Neural progenitor cell (in vitro differentiated cells): ENCODE measurements around the gene STMP1. TPM values are rescaled to one million over a fixed set of nuclear protein-coding genes. Genes with fewer than 3 reads are reported as not detected.

Source experiments
- DNase-seq: peaks from one replicate; pipeline ENCODE4 v3.0.0-alpha.2; 2016; ENCODE audit warnings: low spot score
- H2AFZ ChIP-seq: fragments of 200-600 bp; sonication (generic); replicated peaks from 2 replicates; pipeline ENCODE4 v1.6.1; 2016; ENCODE audit warnings: antibody characterized with exemption
- H3F3A ChIP-seq: fragments of 200-600 bp; sonication (generic); 2 replicates; pipeline ENCODE4 v1.6.1; 2016; ENCODE audit warnings: antibody characterized with exemption, low read depth
- H3K27ac ChIP-seq: fragments of 200-600 bp; sonication (generic); 2 replicates; pipeline ENCODE4 v1.5.1; 2016; ENCODE audit warnings: mild to moderate bottlenecking
- H3K27me3 ChIP-seq: fragments of 200-600 bp; sonication (generic); 2 replicates; pipeline ENCODE4 v1.6.1; 2016; ENCODE audit warnings: mild to moderate bottlenecking, moderate library complexity
- H3K36me3 ChIP-seq: fragments of 200-600 bp; sonication (generic); 2 replicates; pipeline ENCODE4 v1.5.1; 2016
- H3K4me1 ChIP-seq: fragments of 200-600 bp; sonication (generic); 2 replicates; pipeline ENCODE4 v1.6.1; 2016; ENCODE audit warnings: mixed run types
- H3K4me2 ChIP-seq: fragments of 200-600 bp; sonication (generic); 2 replicates; pipeline ENCODE4 v1.6.1; 2016
- H3K4me3 ChIP-seq: fragments of 200-600 bp; sonication (generic); 2 replicates; pipeline ENCODE4 v1.5.1; 2016
- H3K79me2 ChIP-seq: fragments of 200-600 bp; sonication (generic); 2 replicates; pipeline ENCODE4 v1.6.1; 2016; ENCODE audit warnings: low read depth
- H3K9ac ChIP-seq: fragments of 200-600 bp; sonication (generic); 2 replicates; pipeline ENCODE4 v1.6.1; 2016
- H3K9me3 ChIP-seq: fragments of 200-600 bp; sonication (generic); 2 replicates; pipeline ENCODE4 v1.5.1; 2016; ENCODE audit warnings: low read depth
- H4K20me1 ChIP-seq: fragments of 200-600 bp; sonication (generic); 2 replicates; pipeline ENCODE4 v1.6.1; 2016; ENCODE audit warnings: low read depth
- H3K27ac Mint-ChIP-seq: 3 replicates; pipeline ENCODE4 v1.8.0; 2021; ENCODE audit warnings: mixed read lengths
- H3K27me3 Mint-ChIP-seq: 2 replicates; pipeline ENCODE4 v1.8.0; 2022; ENCODE audit warnings: low read depth, mild to moderate bottlenecking, inconsistent platforms, moderate library complexity, mixed read lengths; ENCODE audit not compliant: insufficient read depth
- H3K36me3 Mint-ChIP-seq: 3 replicates; pipeline ENCODE4 v1.8.0; 2021; ENCODE audit warnings: mixed read lengths
- H3K4me1 Mint-ChIP-seq: 3 replicates; pipeline ENCODE4 v1.8.0; 2021; ENCODE audit warnings: mixed read lengths
- H3K4me3 Mint-ChIP-seq: 3 replicates; pipeline ENCODE4 v1.8.0; 2021; ENCODE audit warnings: mild to moderate bottlenecking, moderate library complexity, mixed read lengths
- H3K9me3 Mint-ChIP-seq: 3 replicates; pipeline ENCODE4 v1.8.0; 2020; ENCODE audit warnings: mixed read lengths
- CTCF ChIP-seq: fragments of 200-600 bp; sonication (generic); IDR thresholded peaks from 2 replicates; pipeline ENCODE4 v1.5.1; 2017; ENCODE audit warnings: antibody characterized with exemption, mild to moderate bottlenecking
- EZH2 ChIP-seq: fragments of 200-600 bp; sonication (generic); IDR thresholded peaks from 2 replicates; pipeline ENCODE4 v1.6.1; 2017; ENCODE audit warnings: antibody characterized with exemption, mild to moderate bottlenecking, moderate library complexity
- EZH2phosphoT487 ChIP-seq: fragments of 200-600 bp; sonication (generic); IDR thresholded peaks from 2 replicates; pipeline ENCODE4 v1.6.1; 2017; ENCODE audit warnings: antibody characterized with exemption
- total RNA-seq: library from RNA; depleted of rRNA; stranded (reverse); fragments of >200 nt; gene quantifications from 2 replicates; pipeline ENCODE4 v1.2.3, GENCODE V29; 2015; ENCODE audit warnings: low replicate concordance

STMP1 gene
- total RNA-seq, 1 donor from 2014 or later = 30.4 TPM

DNA sequence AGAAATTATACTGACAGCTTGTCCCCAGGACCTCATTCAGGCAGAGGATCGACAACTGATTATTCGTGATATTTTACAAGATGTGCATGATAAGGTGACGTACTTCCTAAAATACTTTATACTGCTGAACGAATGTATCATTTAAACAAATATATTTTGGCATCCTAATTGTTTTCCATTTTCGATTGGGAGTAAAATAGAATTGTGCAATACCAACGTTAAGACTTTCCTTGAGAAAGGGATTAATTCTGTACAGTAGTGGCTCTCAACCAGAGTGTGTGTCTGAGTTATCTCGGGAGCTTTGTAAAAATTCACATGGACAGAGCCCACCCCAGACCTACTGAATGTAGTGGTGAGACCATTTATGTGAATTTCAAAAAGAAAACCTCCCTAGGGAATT is 43.8 kb upstream of the STMP1 start:
- H3K36me3 Mint-ChIP-seq = peaks cover 18% of the 10 kb centered on the region

GRCh38 chr7:135620447-135620846 is 41.9 kb upstream of the STMP1 start:
- no peaks in the 10 kb centered on the region for H4K20me1 ChIP-seq

More for the DNA sequence above, 43.8 kb upstream of the STMP1 start:
- Histone ChIP-seq H2AFZ (no peak overlapping the region), H3K4me3 (no peak overlapping the region), H3K9me3 (no peaks in the 10 kb centered on the region), H3F3A (peaks cover 30% of the 10 kb centered on the region), H3K27me3 (no peaks in the 10 kb centered on the region), H3K4me1 (no peaks in the 10 kb centered on the region), H3K9ac (no peak overlapping the region), H4K20me1 (no peaks in the 10 kb centered on the region), H3K79me2 (no peaks in the 10 kb centered on the region), H3K4me2 (no peak overlapping the region), H3K36me3 (peaks cover 57% of the 10 kb centered on the region), H3K27ac (no peak overlapping the region)
- TF ChIP-seq EZH2phosphoT487 = no peak
- TF ChIP-seq EZH2 = no peak
- TF ChIP-seq CTCF = no peak
- no peak overlapping the region for H3K4me3 Mint-ChIP-seq
- H3K9me3 Mint-ChIP-seq = no peaks in the 10 kb centered on the region
- no peaks in the 10 kb centered on the region for H3K27me3 Mint-ChIP-seq
- no peak for DNase-seq
- no peaks in the 10 kb centered on the region for H3K4me1 Mint-ChIP-seq
- no peak overlapping the region for H3K27ac Mint-ChIP-seq

GRCh38 chr7:135620980-135621850 is 41.1 kb upstream of the STMP1 start:
- H3K27ac Mint-ChIP-seq = no peak overlapping the region

More at GRCh38 chr7:135620447-135620846, 41.9 kb upstream of the STMP1 start:
- Mint-ChIP-seq H3K4me3 (no peak overlapping the region), H3K27ac (no peak overlapping the region), H3K36me3 (peaks cover 24% of the 10 kb centered on the region), H3K9me3 (no peaks in the 10 kb centered on the region), H3K27me3 (no peaks in the 10 kb centered on the region), H3K4me1 (no peaks in the 10 kb centered on the region)
- no peak for TF ChIP-seq EZH2
- TF ChIP-seq CTCF = no peak
- TF ChIP-seq EZH2phosphoT487 = no peak
- H3K79me2 ChIP-seq = no peaks in the 10 kb centered on the region
- H3K36me3 ChIP-seq = peaks cover 44% of the 10 kb centered on the region
- H3K4me3 ChIP-seq = no peak overlapping the region
- H3K27ac ChIP-seq = no peak overlapping the region
- no peak overlapping the region for H3K9ac ChIP-seq
- peaks cover 30% of the 10 kb centered on the region for H3F3A ChIP-seq
- H3K4me1 ChIP-seq = no peaks in the 10 kb centered on the region
- no peaks in the 10 kb centered on the region for H3K27me3 ChIP-seq
- no peaks in the 10 kb centered on the region for H3K9me3 ChIP-seq
- no peak for DNase-seq
- no peak overlapping the region for H2AFZ ChIP-seq
- H3K4me2 ChIP-seq = no peak overlapping the region

More at GRCh38 chr7:135620980-135621850, 41.1 kb upstream of the STMP1 start:
- H3K36me3 ChIP-seq = peaks cover 36% of the 10 kb centered on the region
- H3K4me3 ChIP-seq = no peak overlapping the region
- H3K27ac ChIP-seq = no peak overlapping the region
- Mint-ChIP-seq H3K4me1 (no peaks in the 10 kb centered on the region), H3K9me3 (no peaks in the 10 kb centered on the region), H3K27me3 (no peaks in the 10 kb centered on the region), H3K36me3 (peaks cover 25% of the 10 kb centered on the region), H3K4me3 (no peak overlapping the region)
- TF ChIP-seq EZH2phosphoT487 (no peak), EZH2 (no peak), CTCF (peak; percentile 98)
- H2AFZ ChIP-seq = no peak overlapping the region
- peak; percentile 78 for DNase-seq
- no peaks in the 10 kb centered on the region for H3K4me1 ChIP-seq
- H4K20me1 ChIP-seq = no peaks in the 10 kb centered on the region
- no peak overlapping the region for H3K4me2 ChIP-seq
- no peaks in the 10 kb centered on the region for H3K27me3 ChIP-seq
- no peak overlapping the region for H3K9ac ChIP-seq
- no peaks in the 10 kb centered on the region for H3K9me3 ChIP-seq
- H3K79me2 ChIP-seq = no peaks in the 10 kb centered on the region
- H3F3A ChIP-seq = peaks cover 30% of the 10 kb centered on the region
